Measurements from ENCODE around the gene PRDX1.

GRCh38 chr1:45551684-45552083 lies 30.0 kb upstream of the PRDX1 start:
- TF ChIP-seq CTCF (IDR thresholded peaks at IDR 0.05; ENCODE audit: low read depth, low read length), result no peak
- TF ChIP-seq POLR2A (IDR thresholded peaks at IDR 0.05; ENCODE audit: extremely low read depth, insufficient read length), result no peak
